HK-2 (cell line): ENCODE results near the gene TEX9.
A peak's percentile ranks its signal among the peaks of the same experiment; 100 is the strongest.

Experiments
- DNase-seq: peaks from one replicate; pipeline ENCODE4 v3.0.0-alpha.2; 2018; ENCODE audit not compliant: unreplicated experiment

The TEX9 gene

GRCh38 chr15:56454836-56455235 is 89.6 kb downstream of the TEX9 start:
- no peak for DNase-seq

- no peak for DNase-seq
These were observed 91.0 kb downstream of the TEX9 start for GRCh38 chr15:56456229-56456628.

GRCh38 chr15:56459096-56459495 is 93.9 kb downstream of the TEX9 start:
- DNase-seq, result no peak

GRCh38 chr15:56460071-56460470 is 94.8 kb downstream of the TEX9 start:
- DNase-seq, result no peak

GRCh38 chr15:56460947-56461346 is 95.7 kb downstream of the TEX9 start:
- DNase-seq, result no peak

- DNase-seq, result peak; percentile 85
These were observed 99.8 kb downstream of the TEX9 start, which contains the start of gene MNS1 for GRCh38 chr15:56464893-56465520. Gene MNS1, minus strand, starts transcription at chr15:56465137. Its CDS starts 165 bp downstream, at chr15:56464972.

GRCh38 chr15:56467616-56468015 is 102.4 kb downstream of the TEX9 start:
- DNase-seq, result no peak

GRCh38 chr15:56468401-56468800 is 103.2 kb downstream of the TEX9 start:
- no peak for DNase-seq

- DNase-seq, result no peak
These were observed 104.3 kb downstream of the TEX9 start for GRCh38 chr15:56469483-56469882.

GRCh38 chr15:56471440-56472069 is 106.3 kb downstream of the TEX9 start:
- no peak for DNase-seq

- DNase-seq, result no peak
These were observed 107.1 kb downstream of the TEX9 start for GRCh38 chr15:56472278-56472677.

GRCh38 chr15:56473017-56473416 is 107.8 kb downstream of the TEX9 start:
- DNase-seq, result no peak

- no peak for DNase-seq
These were observed 110.1 kb downstream of the TEX9 start for GRCh38 chr15:56475351-56475750.
